ENCODE results near the gene BBX. TPM values are rescaled to one million over a fixed set of nuclear protein-coding genes. Genes with fewer than 3 reads are reported as not detected.

Gene BBX
- total RNA-seq, 1 donor from 2014 or later: 54.3 TPM

DNA sequence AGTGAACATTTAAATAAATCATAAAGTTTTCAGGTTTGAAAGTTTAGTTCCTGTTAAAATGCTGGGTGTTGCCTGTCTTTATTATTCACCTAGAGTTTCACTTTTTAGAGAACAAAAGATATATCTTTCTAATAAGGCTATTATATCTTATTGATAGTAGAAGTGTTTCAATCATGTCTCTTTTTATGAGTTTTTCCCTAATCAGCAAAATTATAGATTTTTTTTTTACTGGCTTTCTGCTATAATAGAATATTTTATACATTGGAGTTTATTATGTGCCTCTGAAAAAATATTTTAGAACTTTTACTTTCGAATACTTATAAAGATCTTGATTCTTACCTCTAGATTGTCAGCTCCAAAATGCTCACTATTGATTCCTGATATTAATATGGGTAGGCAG lies 131.5 kb downstream of the BBX start:
- no peaks in the 10 kb centered on the region for H3K9me3 Mint-ChIP-seq (ENCODE audit: unreplicated experiment)
- no peak overlapping the region for H3K4me3 Mint-ChIP-seq (ENCODE audit: unreplicated experiment)
- H3K36me3 Mint-ChIP-seq (ENCODE audit: low read depth, unreplicated experiment): peaks cover 4% of the 10 kb centered on the region
- TF ChIP-seq CTCF (IDR thresholded peaks at IDR 0.05; ENCODE audit: unreplicated experiment): no peak
- H3K27me3 Mint-ChIP-seq (ENCODE audit: unreplicated experiment): no peaks in the 10 kb centered on the region
- DNase-seq (ENCODE audit: low spot score): no peak
- H3K4me1 Mint-ChIP-seq (ENCODE audit: unreplicated experiment): peaks cover 2% of the 10 kb centered on the region
- no peak overlapping the region for H3K27ac Mint-ChIP-seq (ENCODE audit: unreplicated experiment)

DNA sequence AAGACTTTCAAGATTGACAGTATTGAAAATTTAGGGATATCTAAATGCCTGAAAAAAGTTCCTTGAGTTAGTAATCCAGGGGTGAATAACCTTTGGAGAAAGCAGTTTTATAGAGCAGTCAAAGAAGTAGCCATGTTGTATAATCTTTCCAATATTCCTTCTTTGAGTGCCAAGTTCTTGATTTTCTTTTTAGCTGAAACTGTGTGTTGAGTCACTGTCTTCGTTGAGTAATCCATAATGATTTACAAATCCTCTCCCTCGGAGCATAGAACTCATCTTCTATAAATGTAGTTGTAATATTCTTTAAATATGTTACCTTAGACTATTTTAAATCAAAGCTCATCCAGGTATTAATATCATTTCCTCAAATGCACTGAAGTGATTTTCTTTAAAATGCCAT lies 135.2 kb downstream of the BBX start:
- no peak overlapping the region for H3K27ac Mint-ChIP-seq (ENCODE audit: unreplicated experiment)
- no peaks in the 10 kb centered on the region for H3K36me3 Mint-ChIP-seq (ENCODE audit: low read depth, unreplicated experiment)
- TF ChIP-seq CTCF (IDR thresholded peaks at IDR 0.05; ENCODE audit: unreplicated experiment): no peak
- no peaks in the 10 kb centered on the region for H3K27me3 Mint-ChIP-seq (ENCODE audit: unreplicated experiment)
- no peaks in the 10 kb centered on the region for H3K9me3 Mint-ChIP-seq (ENCODE audit: unreplicated experiment)
- H3K4me1 Mint-ChIP-seq (ENCODE audit: unreplicated experiment): peaks cover 10% of the 10 kb centered on the region
- no peak for DNase-seq (ENCODE audit: low spot score)
- no peak overlapping the region for H3K4me3 Mint-ChIP-seq (ENCODE audit: unreplicated experiment)

DNA sequence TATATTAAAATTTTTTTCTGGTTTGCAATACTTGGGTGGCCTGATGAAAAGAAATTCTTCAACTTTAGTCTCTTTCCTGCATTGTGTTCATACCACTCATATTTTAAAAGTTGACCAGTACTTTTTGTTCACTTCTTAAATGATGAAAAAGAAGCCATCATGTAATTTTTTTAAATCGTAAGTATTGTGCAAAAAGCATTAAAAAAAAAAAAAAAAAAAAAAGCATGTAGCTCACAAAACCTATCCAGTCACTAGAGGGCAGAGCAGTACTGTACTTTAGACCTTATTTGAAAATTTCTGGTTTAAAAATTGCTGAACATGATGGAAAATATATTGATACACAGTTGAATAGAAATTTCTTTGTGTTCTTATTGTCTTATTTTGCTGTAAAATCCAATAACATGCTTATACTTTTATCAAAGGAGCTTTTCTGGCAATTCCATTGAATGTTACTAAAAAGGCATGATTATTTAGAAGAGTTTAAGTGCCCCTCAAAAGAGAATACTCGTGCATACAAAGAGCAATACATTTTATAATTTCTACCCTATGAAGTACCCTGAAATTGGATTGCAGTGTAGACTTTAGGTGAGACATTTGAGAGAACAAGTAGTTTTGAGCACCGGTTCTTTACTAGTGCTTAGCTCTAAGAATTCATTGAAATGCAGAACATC lies 137.7 kb downstream of the BBX start:
- H3K9me3 Mint-ChIP-seq (ENCODE audit: unreplicated experiment): no peaks in the 10 kb centered on the region
- peak; percentile 66 for TF ChIP-seq CTCF (IDR thresholded peaks at IDR 0.05; ENCODE audit: unreplicated experiment)
- H3K27ac Mint-ChIP-seq (ENCODE audit: unreplicated experiment): no peak overlapping the region
- H3K27me3 Mint-ChIP-seq (ENCODE audit: unreplicated experiment): no peaks in the 10 kb centered on the region
- peaks cover 20% of the 10 kb centered on the region for H3K4me1 Mint-ChIP-seq (ENCODE audit: unreplicated experiment)
- H3K36me3 Mint-ChIP-seq (ENCODE audit: low read depth, unreplicated experiment): no peaks in the 10 kb centered on the region
- no peak overlapping the region for H3K4me3 Mint-ChIP-seq (ENCODE audit: unreplicated experiment)
- DNase-seq (ENCODE audit: low spot score): no peak

DNA sequence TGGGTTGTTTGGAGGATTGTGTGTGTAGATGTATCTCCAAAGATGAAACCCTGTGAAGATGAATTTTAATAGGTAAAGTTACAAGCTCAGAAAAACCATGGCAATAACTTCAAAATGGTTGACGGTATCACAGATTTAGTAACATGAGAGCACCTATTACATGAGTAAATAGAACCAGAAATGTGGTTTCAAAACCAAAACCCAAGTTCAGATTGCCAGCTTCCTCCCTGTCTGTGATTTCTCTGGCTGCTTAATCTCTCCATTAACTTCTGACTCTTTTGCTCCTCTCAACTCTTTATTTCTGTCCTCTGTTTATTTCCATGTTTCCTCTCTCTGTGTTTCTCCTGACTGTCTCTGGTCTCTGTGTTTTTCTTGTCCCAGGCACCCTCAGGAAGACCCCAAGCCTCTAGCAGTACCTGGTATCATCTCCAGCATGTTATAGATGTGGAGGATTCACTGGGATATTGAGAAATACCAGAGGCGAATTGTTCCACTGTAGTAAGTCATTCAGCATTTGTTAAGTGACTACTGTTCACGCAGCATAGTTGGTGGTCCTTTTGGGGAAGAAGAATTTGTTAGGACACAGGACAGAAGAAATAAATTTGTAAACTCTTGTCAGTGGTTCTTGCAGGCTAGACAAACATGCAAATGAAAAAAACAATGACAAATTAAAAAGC lies 138.8 kb downstream of the BBX start:
- H3K4me1 Mint-ChIP-seq (ENCODE audit: unreplicated experiment): peaks cover 29% of the 10 kb centered on the region
- H3K27me3 Mint-ChIP-seq (ENCODE audit: unreplicated experiment): peaks cover 3% of the 10 kb centered on the region
- no peaks in the 10 kb centered on the region for H3K36me3 Mint-ChIP-seq (ENCODE audit: low read depth, unreplicated experiment)
- peak overlapping the region; percentile 44 for H3K27ac Mint-ChIP-seq (ENCODE audit: unreplicated experiment)
- H3K4me3 Mint-ChIP-seq (ENCODE audit: unreplicated experiment): no peak overlapping the region
- DNase-seq (ENCODE audit: low spot score): no peak
- no peak for TF ChIP-seq CTCF (IDR thresholded peaks at IDR 0.05; ENCODE audit: unreplicated experiment)
- no peaks in the 10 kb centered on the region for H3K9me3 Mint-ChIP-seq (ENCODE audit: unreplicated experiment)

DNA sequence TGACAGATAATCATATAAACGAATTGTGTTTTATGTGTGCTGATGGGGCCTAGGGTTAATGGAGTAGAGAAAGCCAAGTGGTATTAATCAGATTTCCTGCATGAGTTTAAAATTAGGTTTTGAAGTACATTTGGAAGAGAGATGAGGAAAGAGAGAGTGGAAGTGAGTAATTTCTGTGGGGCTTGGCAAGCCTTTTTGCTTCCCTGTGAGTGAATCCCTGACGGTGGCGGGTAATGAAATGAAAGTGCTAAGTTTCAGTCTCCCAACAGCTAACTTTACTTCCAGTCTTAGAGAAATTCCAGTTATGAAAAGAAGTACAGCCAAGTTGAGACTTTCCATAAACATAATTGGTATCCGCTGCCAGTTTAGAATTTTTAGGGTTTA lies 139.4 kb downstream of the BBX start:
- no peak for DNase-seq (ENCODE audit: low spot score)
- Mint-ChIP-seq H3K4me1 (ENCODE audit: unreplicated experiment) (peaks cover 29% of the 10 kb centered on the region), H3K27ac (ENCODE audit: unreplicated experiment) (peak overlapping the region; percentile 44), H3K36me3 (ENCODE audit: low read depth, unreplicated experiment) (no peaks in the 10 kb centered on the region), H3K27me3 (ENCODE audit: unreplicated experiment) (peaks cover 3% of the 10 kb centered on the region), H3K9me3 (ENCODE audit: unreplicated experiment) (no peaks in the 10 kb centered on the region), H3K4me3 (ENCODE audit: unreplicated experiment) (no peak overlapping the region)
- no peak for TF ChIP-seq CTCF (IDR thresholded peaks at IDR 0.05; ENCODE audit: unreplicated experiment)
